Stimulated activated CD8-positive, alpha-beta memory T cell treated with anti-CD3 and anti-CD28 coated beads, Interleukin-7, amount 100 ng/mL, for 48 hours (primary cell): ENCODE measurements around the gene FAAH.

ENCODE experiments used
- DNase-seq, 2 donors: peaks; one replicate each; pipeline ENCODE4 v3.0.0-alpha.2; 2020; ENCODE audit warnings: low read depth in 1 of 2; ENCODE audit errors: extremely low read depth in 1 of 2

Gene FAAH

DNA sequence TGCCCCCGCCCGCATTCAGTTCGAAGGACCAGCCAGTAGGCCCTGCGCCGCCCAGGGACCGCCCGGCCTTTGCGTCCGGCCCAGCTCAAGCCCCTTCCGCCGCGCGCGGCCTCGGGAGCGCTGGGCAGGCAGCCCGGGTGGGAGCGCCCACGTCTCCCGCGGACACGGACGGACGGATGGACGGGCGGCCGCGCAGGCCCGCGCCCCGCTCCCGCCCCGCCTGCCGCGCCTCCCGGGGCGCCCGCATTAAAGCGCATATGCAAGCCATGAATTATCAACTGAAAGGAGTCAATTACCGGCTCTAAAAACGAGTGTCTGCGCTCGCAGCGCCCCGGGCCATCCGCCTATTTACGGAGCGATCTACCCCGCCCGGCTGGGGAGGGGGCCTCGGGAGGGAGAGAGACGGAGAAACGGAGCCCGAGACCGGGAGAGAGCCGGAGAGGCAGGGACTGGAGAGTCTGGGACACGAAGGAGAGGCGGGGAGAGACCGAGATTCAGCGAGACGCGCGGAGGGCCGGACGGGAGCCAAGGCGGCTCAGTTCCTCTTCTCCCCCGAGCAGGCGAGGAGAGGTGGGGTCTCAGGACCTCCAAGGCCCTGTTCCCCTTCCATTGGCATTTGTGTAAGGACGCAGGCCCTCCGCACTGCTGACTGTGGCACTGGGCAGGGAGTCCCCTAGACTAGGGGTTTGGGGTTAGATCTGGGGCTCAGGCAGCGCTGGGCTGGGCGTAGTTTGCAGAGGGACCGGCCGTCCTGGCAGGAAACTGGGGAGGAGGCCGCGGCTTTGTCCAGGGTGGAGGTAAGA, 54.2 kb downstream of the FAAH start:
- DNase-seq, result no peak

- no peak for DNase-seq
These were observed 55.4 kb downstream of the FAAH start for GRCh38 chr1:46449223-46450159.

DNA sequence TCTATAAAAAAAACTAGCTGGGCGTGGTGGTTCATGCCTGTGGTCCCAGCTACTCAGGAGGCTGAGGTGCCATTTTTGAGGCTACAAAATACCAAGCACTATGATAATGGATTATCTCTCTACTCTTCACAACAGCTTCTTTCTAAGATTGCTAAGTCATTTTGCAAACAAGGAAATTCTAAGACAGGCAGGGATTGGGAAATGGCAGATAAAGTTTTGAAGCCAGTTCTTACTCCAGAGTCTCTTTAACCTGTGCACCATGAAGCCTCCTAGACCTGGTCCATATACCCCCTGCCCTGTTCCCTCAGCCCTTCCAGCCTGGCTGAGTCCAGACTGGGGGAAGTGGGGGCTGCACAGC, 56.0 kb downstream of the FAAH start:
- DNase-seq, result no peak

DNA sequence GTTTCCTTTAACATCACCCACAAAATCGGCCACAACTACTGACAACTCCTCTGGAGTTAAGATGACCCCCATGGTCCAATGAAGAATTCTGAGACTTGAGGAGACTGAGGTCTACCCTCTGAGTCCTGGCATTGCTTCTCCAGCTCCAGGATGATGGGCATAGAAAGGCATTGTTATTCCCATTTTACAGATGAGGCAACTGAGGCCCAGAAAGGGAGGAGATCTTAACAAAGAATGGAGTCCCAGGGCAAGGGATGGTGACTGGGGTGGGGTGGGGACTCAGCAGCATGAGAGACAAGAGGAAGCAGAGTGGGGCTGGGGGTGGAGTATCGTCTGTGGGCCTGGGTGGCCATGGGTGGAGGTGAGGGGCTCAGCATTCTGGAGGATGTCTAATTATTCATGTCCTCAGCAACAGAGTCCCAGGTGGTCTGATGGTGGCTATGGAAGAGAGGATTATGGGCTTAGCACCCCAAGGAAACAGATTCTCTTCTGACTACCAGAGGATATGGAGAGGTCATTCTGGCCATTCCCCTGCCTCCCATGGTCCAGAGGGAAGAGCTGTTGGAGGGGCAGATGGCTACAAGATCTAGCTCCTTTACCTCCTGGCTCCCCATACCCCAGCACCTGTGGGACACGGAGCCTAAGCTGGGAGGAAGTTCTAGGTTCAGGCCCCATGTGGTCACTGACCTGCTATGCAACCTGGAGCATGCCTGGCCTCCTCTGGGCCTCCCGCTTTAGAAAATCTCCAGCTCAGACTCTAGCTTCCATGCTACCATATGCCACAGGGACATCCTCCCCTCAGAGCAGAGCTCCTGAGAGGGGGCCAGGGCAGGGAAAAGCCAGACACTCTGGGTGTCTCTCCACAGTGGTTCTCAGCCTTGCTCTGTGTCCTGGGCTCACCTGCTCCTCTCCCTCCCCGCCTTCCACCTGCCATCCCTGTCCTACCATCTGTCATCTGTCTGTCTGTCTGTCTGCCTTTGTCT, 58.1 kb downstream of the FAAH start:
- DNase-seq, result no peak

DNA sequence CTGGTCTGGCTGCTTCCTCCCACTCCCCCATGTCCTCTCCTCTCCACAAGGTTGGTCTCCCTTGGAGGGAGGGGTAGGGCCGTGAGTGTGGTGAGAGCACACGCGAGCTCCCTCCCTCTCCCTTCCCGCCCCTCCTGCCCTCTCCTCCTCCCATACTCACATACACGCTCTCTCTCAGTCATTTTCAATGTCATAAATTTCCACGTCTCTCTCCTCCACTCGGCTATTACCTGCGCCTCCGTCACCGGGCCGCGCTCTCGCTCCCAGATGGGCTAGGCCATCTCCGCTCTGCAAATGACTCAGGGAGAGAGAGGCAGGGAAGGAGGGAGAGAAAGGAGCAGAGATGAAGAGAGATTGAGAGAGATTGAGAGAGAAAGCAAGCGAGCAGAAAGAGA, 58.8 kb downstream of the FAAH start:
- DNase-seq, result no peak

DNA sequence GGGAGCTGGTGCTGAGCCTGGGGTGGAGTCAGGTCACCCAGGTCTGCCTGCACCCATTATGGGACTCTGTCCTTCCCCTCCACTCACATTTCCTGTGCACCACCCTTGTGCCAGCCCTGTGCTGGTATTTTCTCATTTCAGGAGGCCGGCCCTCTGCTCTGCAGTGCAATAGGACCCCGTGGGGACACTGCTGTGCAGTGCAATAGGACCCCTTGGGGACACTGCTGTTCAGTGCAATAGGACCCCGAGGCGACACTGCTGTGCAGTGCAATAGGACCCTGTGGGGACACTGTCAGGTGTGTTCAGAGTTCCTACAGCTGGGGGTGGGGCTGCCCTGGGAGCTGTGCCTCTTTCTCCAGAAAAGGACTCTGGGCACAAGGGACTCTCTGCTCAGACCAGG, 59.3 kb downstream of the FAAH start:
- no peak for DNase-seq

GRCh38 chr1:46455951-46456350, 61.8 kb downstream of the FAAH start:
- DNase-seq, result no peak

- no peak for DNase-seq
These were observed 62.4 kb downstream of the FAAH start for GRCh38 chr1:46456411-46456963.

- no peak for DNase-seq
These were observed 63.1 kb downstream of the FAAH start for GRCh38 chr1:46457178-46457577.

DNA sequence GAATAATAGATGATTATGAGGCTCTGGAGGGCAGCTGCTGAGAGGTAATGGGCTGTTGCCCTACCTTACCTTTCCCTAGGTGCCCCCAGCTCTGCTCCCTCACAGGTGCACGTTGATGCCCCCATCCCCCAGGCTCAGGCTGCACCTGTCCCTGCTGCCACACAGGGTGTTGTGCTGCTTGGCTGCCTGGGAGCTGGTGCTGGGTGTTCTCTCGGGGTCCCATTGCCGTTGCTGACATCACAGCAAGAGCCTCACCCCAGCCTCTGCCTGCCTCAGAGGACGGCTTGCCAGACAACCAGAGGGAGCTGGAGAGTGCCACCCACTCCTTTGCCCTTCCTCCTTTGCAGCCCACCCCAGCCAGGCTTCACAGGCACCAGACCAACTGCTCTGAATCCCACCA, 64.1 kb downstream of the FAAH start:
- no peak for DNase-seq

- no peak for DNase-seq
These were observed 64.7 kb downstream of the FAAH start for GRCh38 chr1:46458846-46459245.

DNA sequence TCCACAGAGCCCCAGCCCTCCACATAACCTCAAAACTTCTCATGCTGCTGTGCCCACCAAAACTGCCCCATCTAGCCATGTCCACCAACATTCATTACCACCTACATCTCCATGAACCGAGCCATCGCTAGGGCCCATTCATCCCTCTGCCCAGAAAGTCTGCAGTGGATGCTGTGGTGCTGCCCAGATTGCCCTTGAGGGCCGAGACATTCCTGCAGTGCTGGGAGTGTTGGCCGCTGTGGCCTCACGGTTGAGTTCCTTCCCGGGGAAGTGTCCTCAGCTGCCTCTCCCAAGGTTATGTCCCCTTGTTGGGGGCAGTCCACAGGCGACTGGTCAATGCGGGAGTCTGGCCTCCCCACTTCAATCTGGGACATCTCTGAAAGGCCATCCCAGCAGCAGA, 65.2 kb downstream of the FAAH start:
- DNase-seq, result no peak

- DNase-seq, result no peak
These were observed 67.1 kb downstream of the FAAH start for GRCh38 chr1:46461017-46461808.

DNA sequence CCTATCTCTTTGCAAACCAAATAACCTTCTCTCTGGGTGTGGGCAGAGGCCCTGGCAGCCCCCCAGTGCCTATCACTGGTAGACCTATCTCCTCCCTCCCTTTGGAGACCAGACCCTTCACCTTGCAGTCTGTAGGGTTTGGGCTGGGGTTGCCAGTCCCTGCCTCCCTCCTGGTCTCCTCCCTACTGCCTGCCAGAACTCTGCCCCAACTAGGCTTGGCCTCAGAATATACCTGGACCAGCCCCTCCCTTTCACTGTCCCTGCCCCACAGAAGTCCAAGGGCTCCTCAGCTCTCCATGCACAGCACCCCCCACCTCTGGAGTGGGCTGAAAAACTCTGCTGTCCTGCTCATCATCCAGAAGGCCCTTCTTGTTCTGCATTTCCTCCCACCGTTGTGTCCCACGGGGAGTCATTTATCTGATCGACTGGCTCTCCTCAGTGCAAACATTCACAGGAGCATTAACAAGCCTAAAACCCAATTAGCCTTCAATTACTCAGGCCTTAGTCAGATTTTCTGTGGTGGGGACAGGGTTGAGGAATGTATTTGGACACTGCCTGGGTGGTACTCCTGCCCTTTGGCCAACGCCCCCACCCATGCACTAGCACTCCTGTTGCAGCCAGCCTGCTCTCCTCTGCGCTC, 67.8 kb downstream of the FAAH start:
- no peak for DNase-seq
